ENCODE data around the gene SLC39A11. TPM values are rescaled to one million over a fixed set of nuclear protein-coding genes. Genes with fewer than 3 reads are reported as not detected.

Gene SLC39A11
- total RNA-seq, 1 experiment from 2014 or later = 15.2 TPM

GRCh38 chr17:72743037-72743467 is 349.4 kb downstream of the SLC39A11 start:
- H3K56ac ChIP-seq (ENCODE audit: insufficient read length, low read depth, low read length) = no peak overlapping the region
- no peak overlapping the region for H2AFZ ChIP-seq (ENCODE audit: low read length)
- H3T11ph ChIP-seq (ENCODE audit: low read length) = no peak overlapping the region
- no peaks in the 10 kb centered on the region for H3K9me3 ChIP-seq (ENCODE audit: control insufficient read depth, low read depth, low read length)
- no peak overlapping the region for H2AK5ac ChIP-seq (ENCODE audit: insufficient read length, low read length)
- no CpG with 5 or more reads among the region's 4 CpGs for WGBS (ENCODE audit: extremely low coverage, insufficient read length, low lambda C conversion rate)
- Mint-ChIP-seq H3K36me3 (ENCODE audit: insufficient read depth in 1 of 3, low read depth in 3 of 3) (peaks cover 0 to 4% (median 0%) of the 10 kb centered on the region in 3 experiments; a peak in 1 of 7 replicates), H3K4me3 (peak overlapping the region in 1 of 2 experiments; percentile 49; a peak in 1 of 5 replicates), H3K27me3 (ENCODE audit: low read depth) (no peaks in the 10 kb centered on the region), H3K4me1 (peaks cover 21 to 23% of the 10 kb centered on the region in 2 experiments), H3K9me3 (no peaks in the 10 kb centered on the region), H3K27ac (peak overlapping the region; percentile 63 to 95 (median 89); a peak in 6 of 7 replicates)
- peak overlapping the region; percentile 9 for H3K4me2 ChIP-seq (ENCODE audit: insufficient read depth, insufficient read length, low read length)
- H2BK120ac ChIP-seq (ENCODE audit: low read depth, low read length, poor library complexity, severe bottlenecking) = no peak overlapping the region
- no peak overlapping the region for H3K4ac ChIP-seq (ENCODE audit: low read depth, low read length)
- H3K27me3 ChIP-seq (ENCODE audit: insufficient read depth, low read length) = no peaks in the 10 kb centered on the region
- no peak overlapping the region for H4K91ac ChIP-seq (ENCODE audit: insufficient read length, low read depth, low read length)
- no peak overlapping the region for H2BK5ac ChIP-seq (ENCODE audit: insufficient read length, low read length)
- TF ChIP-seq, protein P1, sequence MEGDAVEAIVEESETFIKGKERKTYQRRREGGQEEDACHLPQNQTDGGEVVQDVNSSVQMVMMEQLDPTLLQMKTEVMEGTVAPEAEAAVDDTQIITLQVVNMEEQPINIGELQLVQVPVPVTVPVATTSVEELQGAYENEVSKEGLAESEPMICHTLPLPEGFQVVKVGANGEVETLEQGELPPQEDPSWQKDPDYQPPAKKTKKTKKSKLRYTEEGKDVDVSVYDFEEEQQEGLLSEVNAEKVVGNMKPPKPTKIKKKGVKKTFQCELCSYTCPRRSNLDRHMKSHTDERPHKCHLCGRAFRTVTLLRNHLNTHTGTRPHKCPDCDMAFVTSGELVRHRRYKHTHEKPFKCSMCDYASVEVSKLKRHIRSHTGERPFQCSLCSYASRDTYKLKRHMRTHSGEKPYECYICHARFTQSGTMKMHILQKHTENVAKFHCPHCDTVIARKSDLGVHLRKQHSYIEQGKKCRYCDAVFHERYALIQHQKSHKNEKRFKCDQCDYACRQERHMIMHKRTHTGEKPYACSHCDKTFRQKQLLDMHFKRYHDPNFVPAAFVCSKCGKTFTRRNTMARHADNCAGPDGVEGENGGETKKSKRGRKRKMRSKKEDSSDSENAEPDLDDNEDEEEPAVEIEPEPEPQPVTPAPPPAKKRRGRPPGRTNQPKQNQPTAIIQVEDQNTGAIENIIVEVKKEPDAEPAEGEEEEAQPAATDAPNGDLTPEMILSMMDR (conservative IDR thresholded peaks at IDR 0.05) = no peak
- H3K79me1 ChIP-seq (ENCODE audit: insufficient read depth, low read depth, low read length, poor library complexity, severe bottlenecking) = no peaks in the 10 kb centered on the region
- no peaks in the 10 kb centered on the region for H3K79me2 ChIP-seq (ENCODE audit: insufficient read depth, low read length)
- H2BK12ac ChIP-seq (ENCODE audit: insufficient read length, low read depth, low read length) = no peak overlapping the region
- H3K23me2 ChIP-seq (ENCODE audit: insufficient read length, low read depth, low read length, poor library complexity, severe bottlenecking) = no peaks in the 10 kb centered on the region
- no peak overlapping the region for H4K5ac ChIP-seq (ENCODE audit: insufficient read length, low read depth, low read length)
- no peak overlapping the region for H4K8ac ChIP-seq (replicated peaks; ENCODE audit: insufficient read length, low read depth, low read length)
- peaks cover 10% of the 10 kb centered on the region; the same call in 1 of the 2 replicates for H3K4me1 ChIP-seq (ENCODE audit: insufficient read depth, low read length)
- H3K23ac ChIP-seq (ENCODE audit: insufficient read length, low read depth, low read length) = no peak overlapping the region
- DNase-seq = peak; percentile 60
- no peak overlapping the region for H3K18ac ChIP-seq (ENCODE audit: insufficient read length, low read depth, low read length)
- peak overlapping the region; percentile 11; the same call in 1 of the 2 replicates for H3K14ac ChIP-seq (ENCODE audit: insufficient read depth, low read length)
- H3K27ac ChIP-seq (ENCODE audit: insufficient read length, low read depth, low read length) = no peak overlapping the region
- H2BK15ac ChIP-seq (ENCODE audit: low read depth, low read length) = no peak overlapping the region
- no peaks in the 10 kb centered on the region for H4K20me1 ChIP-seq (ENCODE audit: control insufficient read depth, insufficient read depth, insufficient read length)
- no peak overlapping the region for H3K9ac ChIP-seq (ENCODE audit: extremely low read depth, insufficient read length, low read length)
- no peak overlapping the region for H2BK20ac ChIP-seq (ENCODE audit: low read depth, low read length, poor library complexity, severe bottlenecking)
